Measurements from ENCODE around the gene TNFRSF18.

GRCh38 chr1:1153874-1154273, 52.5 kb downstream of the TNFRSF18 start:
- no peak for TF ChIP-seq YY1 (IDR thresholded peaks at IDR 0.05; ENCODE audit: insufficient read depth, insufficient read length)
- TF ChIP-seq ZNF274 (IDR thresholded peaks at IDR 0.05; ENCODE audit: low read depth, low read length), result no peak
